ENCODE results near the gene PDE6G.
"Not testable (repeated sequence)": the region's sequence is repeated elsewhere in the genome, so short reads cannot be mapped to it uniquely, and the experiment has no call there.

The PDE6G gene

DNA sequence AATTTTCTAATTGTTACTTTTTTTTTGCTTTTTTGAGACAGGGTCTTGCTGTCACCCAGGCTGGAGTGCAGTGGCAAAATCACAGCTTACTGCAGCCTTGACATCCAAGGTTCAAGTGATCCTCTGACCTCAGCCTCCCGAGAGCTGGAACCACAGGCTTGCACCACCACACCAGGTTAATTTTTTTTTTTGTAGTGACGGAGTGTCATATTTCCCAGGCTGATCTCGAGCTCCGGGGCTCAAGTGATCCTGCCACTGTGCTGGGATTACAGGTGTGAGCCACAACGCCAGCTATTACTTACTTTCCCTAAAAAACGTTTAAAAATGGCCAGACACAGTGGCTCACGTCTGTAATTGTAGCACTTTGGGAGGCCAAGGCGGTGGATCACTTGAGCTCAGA, 26.1 kb downstream of the PDE6G start:
- DNase-seq, result no peak

DNA sequence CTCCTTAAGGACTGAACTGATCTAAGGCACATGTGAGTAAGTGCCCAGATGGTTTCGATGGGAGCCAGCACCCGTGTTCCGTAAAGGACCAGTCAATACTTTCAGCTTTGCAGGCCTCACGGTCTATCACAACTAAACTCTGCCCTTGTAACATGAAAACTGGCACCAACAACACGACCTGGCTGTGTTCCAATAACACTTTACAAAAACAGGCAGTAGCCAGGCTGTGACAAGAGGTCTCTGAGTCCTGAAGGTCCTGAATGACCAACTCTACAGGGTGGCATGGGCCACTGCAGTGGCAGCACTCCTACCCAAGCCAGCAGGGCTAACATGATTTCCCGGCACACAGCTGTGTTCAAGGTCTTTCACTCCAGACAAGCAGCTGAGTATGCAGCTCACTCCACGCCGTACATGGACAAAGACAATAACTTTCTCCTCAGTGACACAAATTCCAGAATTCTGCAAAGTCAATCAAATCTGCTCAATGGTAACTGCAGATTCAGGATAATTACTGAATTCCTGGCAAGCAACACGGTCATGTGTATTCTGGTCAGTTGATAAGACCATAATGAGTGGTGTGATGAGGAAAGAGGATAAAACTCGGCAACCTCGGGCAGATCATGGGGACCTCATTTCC, 34.7 kb downstream of the PDE6G start:
- DNase-seq, result no peak

DNA sequence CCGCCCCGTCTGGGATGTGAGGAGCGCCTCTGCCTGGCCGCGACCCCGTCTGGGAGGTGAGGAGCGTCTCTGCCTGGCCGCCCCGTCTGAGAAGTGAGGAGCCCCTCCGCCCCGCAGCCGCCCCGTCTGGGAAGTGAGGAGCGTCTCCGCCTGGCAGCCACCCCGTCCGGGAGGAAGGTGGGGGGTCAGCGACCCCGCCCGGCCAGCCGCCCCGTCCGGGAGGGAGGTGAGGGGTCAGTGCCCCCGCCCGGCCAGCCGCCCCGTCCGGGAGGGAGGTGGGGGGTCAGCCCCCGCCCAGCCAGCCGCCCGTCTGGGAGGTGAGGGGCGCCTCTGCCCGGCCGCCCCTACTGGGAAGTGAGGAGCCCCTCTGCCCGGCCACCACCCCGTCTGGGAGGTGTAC, 38.0 kb downstream of the PDE6G start:
- not testable (repeated sequence) for DNase-seq

DNA sequence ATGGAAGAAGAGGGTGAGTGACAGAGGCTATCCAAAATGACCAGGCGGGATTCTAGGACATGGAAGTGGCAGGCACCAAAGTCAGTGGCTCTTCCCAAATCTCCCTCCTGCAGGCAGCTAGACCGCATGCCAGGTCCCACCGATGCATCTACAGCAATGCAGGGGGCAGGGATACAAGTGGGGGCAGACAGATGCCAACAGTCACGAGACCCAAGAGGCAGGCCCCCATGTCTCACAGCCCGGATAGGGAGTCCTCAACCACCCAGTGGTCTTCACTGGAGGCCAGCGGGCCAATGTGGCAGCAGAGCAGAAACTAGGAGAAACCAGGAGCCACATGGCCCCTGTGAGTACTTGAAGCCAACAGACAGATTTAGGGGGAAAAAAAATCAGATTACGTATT, 39.5 kb downstream of the PDE6G start:
- no peak for DNase-seq

DNA sequence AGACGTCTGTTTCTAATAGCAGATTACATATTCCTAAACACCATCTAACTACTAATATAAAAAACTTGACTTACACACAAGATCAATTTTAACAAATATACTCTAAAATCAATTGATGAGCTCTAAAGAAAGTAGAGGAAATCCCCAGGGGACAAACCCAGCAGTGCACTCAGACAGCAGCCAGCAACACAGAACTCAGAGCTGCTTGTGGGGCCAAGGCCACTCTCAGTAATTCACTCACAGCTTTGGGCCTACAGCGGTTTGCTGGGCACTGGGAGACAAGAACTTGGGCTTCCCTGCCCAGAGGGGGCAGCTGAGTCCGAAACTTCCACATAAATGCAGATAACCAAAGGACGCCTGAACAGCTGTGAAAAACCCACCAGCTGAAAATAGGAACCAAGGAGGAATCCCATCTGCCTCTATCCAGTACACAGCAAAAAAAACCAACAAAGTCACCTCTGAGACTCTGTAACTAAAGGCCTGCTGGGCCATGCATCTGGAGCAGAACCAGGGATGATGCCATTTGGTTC, 40.9 kb downstream of the PDE6G start:
- DNase-seq, result no peak

DNA sequence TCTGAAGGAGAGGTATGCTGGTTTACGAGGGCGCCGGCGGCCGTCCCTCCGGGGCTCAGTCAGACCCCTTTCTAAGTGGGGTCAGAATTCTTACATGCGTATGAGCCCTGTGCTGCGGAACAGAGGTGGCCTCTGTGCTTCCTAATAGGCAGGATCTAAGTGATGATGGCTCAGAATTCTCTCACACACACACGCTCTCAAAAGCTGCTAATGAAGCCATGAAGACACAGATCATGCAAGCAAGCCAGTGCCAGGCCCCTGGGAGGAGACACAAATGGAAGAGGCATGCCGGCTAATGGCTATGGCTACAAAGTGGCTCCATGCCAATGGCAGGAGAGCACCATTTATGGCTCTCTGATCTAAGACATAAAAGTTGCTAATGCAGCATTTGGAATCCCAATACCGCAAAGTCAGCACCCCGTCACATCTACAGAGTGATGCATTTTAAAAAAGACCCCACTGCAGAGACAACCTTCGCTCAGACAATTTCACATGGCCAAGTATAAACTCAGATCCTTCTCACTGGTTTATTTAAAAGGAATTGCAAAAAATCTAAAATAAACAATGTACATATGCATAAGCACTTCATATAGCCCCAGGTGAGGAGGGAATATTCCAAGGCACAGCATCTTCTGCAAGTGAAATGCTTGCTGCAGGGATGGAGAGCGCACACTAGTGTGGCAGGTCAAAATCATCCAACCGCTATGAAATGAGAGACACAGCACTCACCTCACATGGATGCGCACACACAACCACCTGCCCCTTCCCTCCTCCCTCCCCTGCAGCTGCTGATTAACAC, 44.0 kb downstream of the PDE6G start:
- no peak for DNase-seq

DNA sequence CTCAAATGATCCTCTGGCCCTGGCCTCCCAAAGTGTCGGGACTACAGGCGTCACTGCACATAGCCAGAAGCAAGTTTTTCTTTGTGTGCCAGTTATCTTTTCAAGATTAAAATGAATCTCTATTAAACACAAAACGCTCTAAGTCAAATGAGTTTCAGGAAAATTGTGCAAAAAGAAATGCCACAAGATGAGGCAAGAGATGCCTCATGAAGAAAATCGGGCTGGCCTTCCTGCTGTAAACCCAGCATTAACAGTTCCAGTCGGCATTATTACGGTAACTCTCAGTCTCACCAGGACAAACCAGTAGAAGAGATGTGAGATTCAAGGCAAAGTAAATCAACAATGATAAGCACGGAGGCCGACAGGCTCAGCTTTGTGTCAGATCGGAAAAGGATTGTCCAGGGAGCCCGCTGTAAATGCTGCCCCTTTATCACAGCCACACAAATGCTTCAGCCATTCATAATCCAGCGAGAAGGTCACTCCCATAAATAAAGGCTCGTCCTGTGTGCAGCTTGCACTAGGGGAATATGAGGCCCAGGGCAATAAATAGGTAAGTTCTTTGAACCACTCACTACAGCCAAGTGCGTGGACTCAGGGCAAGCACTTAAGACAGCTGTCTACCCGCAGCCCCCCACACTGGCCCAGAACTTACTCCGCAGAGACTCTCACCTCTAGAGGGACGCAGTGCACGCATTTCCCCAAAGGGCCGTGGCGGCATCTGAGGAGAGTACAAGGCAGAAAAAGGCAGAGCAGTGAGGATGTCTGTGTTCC, 46.6 kb downstream of the PDE6G start:
- no peak for DNase-seq

DNA sequence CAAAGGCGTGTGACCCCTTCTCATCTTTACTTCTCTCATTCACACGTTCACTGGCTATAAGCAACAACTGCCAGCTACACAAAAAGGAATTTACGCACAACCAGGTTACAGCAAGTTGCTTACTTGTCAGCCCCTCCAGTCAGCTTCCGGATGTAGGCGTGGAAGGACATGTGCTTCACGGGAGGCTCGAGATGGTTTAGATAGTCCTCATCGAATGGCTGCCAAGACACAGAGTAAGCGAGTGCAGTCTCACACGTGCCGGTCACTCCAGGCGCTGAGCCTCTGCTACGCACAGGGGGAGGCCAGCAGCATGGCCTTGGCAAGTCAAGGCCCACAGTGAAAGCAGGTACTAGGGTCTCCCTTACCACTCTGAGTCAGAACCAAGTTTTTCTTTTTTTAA, 47.7 kb downstream of the PDE6G start:
- DNase-seq, result no peak

DNA sequence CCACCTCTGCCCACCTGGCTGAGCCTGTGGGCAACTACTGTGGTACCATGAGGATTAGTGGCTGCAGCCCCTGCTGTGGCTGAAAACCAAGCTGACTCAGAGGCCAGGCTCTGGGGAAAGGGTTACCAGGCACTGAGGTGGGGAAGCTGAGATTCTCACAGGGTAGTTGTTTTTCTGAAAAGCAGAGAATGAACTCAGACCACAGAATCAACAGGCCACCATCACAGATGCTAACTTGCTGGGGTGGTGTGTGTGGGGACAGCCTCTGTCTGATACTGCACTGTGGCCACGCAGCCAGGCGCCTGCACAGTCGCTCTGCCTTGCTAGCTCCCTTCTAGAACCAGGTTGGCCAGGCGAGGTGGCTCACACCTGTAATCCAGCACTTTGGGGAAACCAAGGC, 48.3 kb downstream of the PDE6G start:
- no peak for DNase-seq

DNA sequence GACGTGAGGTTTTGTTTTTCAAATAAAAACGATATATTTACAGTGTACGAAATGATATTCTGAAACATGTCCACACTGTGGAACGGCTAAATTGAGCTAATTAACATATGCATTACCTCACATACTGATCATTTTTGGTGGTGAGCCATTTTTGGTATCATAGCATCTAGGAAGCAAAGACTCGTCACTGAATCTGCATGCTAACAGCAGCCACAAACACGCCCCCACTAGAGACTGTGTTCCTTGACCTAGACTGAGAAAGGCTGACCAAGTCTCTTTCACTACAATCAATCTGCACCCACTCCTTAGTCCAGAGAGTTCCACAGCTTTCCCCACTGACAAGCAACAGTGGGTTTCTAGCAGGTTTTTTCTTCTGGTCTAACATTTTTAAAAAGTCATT, 48.9 kb downstream of the PDE6G start:
- DNase-seq, result no peak

DNA sequence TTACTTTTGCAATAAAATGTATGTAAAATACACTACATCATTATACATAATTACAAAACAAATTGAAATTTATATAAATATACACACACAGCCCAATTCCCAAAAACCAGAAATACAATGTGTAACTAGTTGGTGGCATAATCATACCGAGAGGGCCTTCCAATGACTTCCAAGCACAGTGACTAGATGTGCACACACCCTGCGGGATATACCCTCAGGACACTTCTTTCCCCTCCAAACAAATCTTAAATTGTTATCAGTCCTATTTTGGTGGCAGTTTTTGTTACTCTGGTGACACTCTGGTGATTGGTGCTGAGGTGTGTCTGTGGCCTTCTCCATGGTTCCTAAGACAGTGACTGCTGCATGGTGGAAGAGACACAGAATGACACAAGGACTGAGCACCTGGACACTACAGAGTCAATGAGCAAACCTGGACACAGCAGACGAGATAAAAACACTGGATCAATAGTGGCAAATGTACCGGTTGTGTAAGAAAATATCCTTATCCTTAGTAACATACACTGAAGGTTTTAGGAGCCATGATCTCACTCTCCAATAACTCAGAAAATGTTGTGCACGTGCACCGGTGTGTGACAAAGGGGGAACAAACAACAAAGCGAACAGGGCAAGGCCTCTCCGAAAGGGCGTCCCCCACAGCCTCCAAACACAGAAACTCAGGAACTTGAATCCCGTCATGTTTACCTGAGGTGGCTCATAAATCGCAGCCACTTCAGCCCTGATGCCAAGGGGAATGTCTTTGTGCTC, 52.3 kb downstream of the PDE6G start:
- DNase-seq, result no peak

DNA sequence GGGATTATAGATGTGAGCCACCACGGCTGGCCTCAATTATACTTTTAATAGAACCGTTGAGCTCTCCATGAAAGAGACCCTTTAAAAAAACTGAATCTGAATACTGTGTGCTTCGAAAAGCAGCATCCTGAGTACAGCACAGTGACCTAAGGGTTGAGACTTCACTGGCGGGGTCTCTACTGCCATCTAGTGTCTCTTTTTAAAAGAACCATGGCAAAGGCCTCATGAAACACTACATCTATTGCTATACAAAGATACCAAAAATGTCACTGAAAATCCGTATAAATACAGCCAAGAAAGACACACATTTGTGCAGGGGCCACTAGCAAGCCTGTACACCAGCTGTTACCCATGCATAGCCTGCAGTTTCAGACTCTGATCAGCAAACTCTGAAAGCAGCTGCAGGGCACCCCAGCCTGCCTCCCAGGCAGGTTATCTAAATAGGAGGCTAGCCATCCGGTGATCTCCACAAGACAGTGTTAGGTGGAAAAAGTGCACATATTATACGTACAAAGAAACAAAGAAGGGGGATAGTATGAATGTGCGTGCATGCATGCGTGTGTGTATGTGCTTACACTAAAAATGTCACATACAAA, 54.7 kb downstream of the PDE6G start:
- DNase-seq, result peak in 1 of 4 experiments; percentile 7
